Activated naive CD8-positive, alpha-beta T cell treated with anti-CD3 and anti-CD28 coated beads, Interleukin-2, amount 50 U/mL, for 16 hours (primary cell): ENCODE results near the gene GPALPP1.
"Not testable (repeated sequence)": the region's sequence is repeated elsewhere in the genome, so short reads cannot be mapped to it uniquely, and the experiment has no call there.

Experiments
- DNase-seq: peaks from one replicate; pipeline ENCODE4 v3.0.0-alpha.2; 2020; ENCODE audit warnings: low read depth, low spot score

GPALPP1 gene

DNA sequence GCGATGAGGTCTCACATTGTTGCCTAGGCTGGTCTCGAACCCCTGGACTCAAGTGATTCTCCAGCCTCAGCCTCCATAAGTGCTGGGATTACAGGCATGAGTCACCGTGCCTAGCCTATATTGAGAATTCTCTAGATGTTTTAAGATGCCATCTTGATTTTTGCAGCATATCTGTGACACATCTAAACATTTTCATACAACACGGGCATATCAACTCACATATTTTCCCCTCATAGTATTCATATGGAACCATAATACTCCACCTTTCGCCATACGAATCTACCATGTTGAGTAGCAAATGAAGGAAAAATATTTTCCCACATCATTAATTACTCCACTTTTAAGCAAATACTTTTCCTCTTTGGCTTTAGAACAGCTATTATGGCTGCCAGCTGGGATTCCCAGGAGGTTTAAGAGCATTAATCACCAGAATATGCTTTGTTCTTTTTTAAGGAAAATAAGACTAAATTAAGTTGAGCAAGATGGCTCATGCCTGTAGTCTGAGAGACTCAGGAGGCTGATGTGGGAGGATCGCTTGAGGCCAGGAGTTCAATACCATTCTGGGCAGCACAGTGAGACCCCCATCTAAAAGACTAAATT, 74.0 kb downstream of the GPALPP1 start:
- DNase-seq: no peak

DNA sequence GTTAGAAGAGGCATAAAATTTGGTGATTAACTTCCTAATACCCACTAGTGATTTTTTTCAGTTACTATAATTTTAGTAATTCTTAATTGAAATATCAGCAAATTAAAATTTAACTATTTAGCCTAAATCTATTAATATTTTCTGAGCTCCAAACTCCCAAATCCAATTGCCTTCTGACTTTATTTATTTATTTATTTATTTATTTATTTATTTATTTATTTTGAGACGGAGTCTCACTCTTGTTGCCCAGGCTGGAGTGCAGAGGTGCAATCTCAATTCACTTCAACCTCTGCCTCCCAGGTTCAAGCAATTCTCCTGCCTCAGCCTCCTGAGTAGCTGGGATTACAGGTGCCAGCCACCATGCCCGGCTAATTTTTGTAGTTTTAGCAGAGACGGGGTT, 74.6 kb downstream of the GPALPP1 start:
- not testable (repeated sequence) for DNase-seq

DNA sequence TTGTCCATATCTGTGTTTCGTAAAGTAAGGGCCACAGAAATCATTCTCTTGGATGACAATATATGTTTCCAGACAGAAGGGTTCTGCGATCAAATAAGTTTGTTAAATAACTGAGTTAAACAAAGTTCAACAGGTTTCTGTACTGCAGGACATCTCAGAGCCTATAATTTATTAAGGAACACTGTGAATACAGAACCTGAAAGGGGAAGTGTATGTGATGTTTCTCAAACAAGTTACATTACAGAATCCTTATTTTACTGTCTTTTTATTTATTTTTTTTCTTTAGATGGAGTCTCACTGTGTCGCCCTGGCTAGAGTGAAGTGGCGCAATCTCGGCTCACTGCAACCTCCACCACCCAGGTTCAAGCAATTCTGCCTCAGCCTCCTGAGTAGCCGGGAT, 75.6 kb downstream of the GPALPP1 start:
- no peak for DNase-seq

DNA sequence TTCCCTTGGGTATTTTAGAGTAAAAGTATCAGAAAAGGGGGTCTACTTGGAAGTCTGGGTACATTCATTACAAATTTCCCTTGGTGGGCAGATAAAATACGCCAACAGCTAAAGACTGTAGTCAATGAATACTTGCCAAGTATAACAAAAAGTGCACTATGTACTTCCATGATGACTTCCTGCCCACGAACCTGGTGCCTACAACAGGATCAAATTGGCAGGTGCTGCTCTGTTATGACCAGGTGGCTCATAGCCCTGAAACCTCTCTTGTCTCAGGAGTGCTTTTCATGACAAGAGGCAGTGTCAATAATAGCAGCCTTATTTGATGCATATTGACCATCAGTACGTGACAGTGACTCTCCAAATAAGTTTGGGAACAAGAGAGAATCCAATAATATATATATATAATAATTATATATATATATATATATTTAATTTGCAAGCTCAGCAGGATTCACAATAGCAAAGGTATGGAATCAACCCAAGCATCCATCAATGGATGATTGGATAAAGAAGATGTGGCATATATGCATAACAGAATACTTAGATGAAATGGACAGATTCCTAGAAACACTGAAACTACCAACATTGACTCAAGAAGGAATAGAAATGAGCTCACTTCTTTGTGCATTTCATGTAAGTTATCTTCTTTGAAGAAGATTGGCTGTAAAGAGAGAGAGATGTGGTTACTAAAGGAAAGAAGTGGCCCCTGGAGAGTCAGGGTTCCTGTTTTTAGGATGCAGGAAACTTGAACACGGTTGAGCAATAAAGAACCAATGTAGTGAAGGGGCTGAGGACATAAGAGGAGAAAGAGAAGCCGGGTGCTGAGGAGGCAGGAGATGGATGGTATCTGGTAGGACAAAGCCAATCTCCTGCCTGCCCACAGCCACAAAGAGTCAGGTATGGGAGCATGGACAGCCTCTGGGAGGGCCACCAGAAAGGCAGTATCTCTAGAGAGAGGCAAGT, 79.0 kb downstream of the GPALPP1 start:
- DNase-seq: no peak

DNA sequence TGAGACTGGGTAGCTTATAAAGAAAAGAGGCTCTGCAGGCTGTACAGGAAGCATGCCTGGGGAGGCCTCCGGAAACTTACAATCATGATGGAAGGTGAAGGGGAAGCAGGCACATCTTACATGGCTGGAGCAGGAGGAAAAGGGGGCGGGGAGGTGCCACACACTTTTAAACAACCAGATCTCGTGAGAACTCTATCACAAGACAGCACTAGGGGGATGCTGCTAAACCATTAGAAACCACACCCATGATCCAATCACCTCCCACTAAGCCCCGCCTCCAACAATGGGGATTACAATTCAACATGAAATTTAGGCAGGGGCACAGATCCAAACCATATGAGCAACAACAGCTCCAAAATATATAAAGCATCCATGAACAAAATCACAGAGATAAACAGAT, 84.5 kb downstream of the GPALPP1 start:
- no peak for DNase-seq

DNA sequence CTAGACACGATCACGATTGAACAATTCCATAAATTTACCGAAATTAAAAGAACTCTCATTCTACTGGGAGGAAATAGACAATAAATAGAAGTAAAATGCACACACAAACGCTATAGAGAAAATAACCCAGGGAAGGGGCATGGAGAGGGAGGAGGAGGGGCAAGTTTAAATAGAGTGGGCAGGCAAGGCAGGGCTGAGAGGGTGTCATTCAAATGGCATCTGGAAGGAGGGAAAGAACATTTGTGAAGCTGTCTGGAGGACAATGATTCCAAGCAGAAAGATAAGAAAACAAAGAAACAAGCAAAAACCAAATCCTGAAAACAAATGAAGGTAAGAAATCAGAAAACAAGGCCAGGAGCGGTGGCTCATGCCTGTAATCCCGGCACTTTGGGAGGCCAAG, 85.4 kb downstream of the GPALPP1 start:
- DNase-seq: no peak

DNA sequence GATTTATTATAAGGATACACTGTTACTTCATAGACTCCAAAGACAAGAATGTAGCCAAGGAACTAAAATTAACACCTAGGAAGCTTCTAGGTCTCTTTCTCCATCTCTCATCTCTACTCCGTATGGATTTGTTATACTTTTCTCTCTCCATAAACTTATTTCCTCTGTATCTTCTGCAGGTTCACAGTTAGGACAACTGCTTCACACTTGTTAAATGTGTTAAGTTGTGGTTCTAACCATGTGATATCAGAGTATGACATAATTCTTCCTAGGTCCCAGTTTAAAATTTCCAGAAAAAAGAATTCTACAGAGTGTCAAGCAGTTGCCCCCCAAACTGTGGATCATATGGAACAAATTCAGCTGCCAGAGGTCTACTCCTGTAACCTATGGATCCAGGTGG, 88.7 kb downstream of the GPALPP1 start:
- DNase-seq: no peak
